DND-41 (cell line): ENCODE results near the gene SNRPA1.

Experiments used
- ATAC-seq: fragments of 200-7000 bp; cut with Tn5 transposase; 3 replicates; pipeline ENCODE4 v1.9.1; 2021; ENCODE audit warnings: low read depth; ENCODE audit not compliant: insufficient read depth
- DNase-seq: peaks from one replicate; pipeline ENCODE4 v3.0.0-alpha.2; 2020
- H2AFZ ChIP-seq: 2 replicates; pipeline ENCODE4 v1.6.0; 2012; ENCODE audit warnings: low read depth, low read length
- H3K27ac ChIP-seq: 2 replicates; pipeline ENCODE4 v1.5.1; 2012; ENCODE audit warnings: low read length, inconsistent platforms
- H3K27me3 ChIP-seq: fragments of 200-600 bp; sonication (generic); 2 replicates; pipeline ENCODE4 v1.6.0; 2012; ENCODE audit warnings: low read length, mild to moderate bottlenecking, inconsistent platforms; ENCODE audit not compliant: insufficient read depth, poor library complexity
- H3K36me3 ChIP-seq: 2 replicates; pipeline ENCODE4 v1.5.1; 2012; ENCODE audit warnings: low read length, inconsistent platforms; ENCODE audit not compliant: insufficient read depth
- H3K4me1 ChIP-seq: 2 replicates; pipeline ENCODE4 v1.5.1; 2012; ENCODE audit warnings: mild to moderate bottlenecking, low read length; ENCODE audit not compliant: insufficient read depth
- H3K4me2 ChIP-seq: 2 replicates; pipeline ENCODE4 v1.6.0; 2012; ENCODE audit warnings: mild to moderate bottlenecking, moderate library complexity, low read length, inconsistent platforms; ENCODE audit not compliant: insufficient read depth
- H3K4me3 ChIP-seq, 2 experiments: fragments of 200-600 bp in 1 of 2; shearing (Covaris generic) in 1 of 2; 2 replicates each; pipeline ENCODE4 v1.5.1; 2012 to 2016; ENCODE audit warnings: inconsistent platforms in 2 of 2, low read length in 2 of 2, mild to moderate bottlenecking in 2 of 2, low read depth in 1 of 2, moderate library complexity in 1 of 2
- H3K79me2 ChIP-seq: 2 replicates; pipeline ENCODE4 v1.6.0; 2012; ENCODE audit warnings: low read length, inconsistent platforms; ENCODE audit not compliant: insufficient read depth
- H3K9ac ChIP-seq: 2 replicates; pipeline ENCODE4 v1.6.0; 2012; ENCODE audit warnings: low read depth, mild to moderate bottlenecking, inconsistent platforms, low read length, moderate library complexity
- H3K9me3 ChIP-seq: 2 replicates; pipeline ENCODE4 v1.5.1; 2012; ENCODE audit warnings: low read length, moderate library complexity, mild to moderate bottlenecking, inconsistent platforms; ENCODE audit not compliant: insufficient read depth, severe bottlenecking
- H4K20me1 ChIP-seq: 2 replicates; pipeline ENCODE4 v1.6.0; 2012; ENCODE audit warnings: low read length; ENCODE audit not compliant: insufficient read depth
- CTCF ChIP-seq: IDR thresholded peaks from 2 replicates; pipeline ENCODE4 v1.5.1; 2012; ENCODE audit warnings: borderline replicate concordance, low read length, moderate library complexity, mild to moderate bottlenecking; ENCODE audit not compliant: poor library complexity, severe bottlenecking; ENCODE audit errors: extremely low read depth
- EZH2 ChIP-seq: IDR thresholded peaks from 3 replicates; pipeline ENCODE4 v1.6.1; 2012; ENCODE audit warnings: borderline replicate concordance, low read depth, mild to moderate bottlenecking, moderate library complexity, low read length, inconsistent platforms; ENCODE audit not compliant: severe bottlenecking

Gene SNRPA1

DNA sequence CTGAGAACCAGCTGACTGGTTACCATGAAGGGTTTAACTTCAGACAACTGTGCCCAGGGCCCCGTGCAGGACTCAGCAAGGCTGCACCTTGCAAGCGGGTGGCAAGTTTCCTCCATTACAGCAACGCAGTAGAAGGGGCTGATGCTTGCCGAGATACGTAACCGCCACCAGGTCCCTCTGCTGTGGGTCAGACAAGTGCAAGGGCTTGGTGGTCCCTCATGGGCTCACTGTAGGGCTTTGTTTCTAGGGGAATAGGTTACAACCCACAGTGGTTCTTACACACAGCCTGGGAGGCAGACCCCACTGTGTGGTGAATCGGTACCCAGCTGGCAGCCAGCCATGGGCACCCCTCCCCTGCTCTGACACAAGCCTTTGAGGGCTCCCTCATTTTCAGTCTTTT lies 15.5 kb upstream of the SNRPA1 start:
- Histone ChIP-seq H3K27me3 (no peaks in the 10 kb centered on the region), H3K79me2 (no peaks in the 10 kb centered on the region), H3K27ac (peak overlapping the region; percentile 84; the same call in 1 of the 2 replicates), H3K9ac (no peak overlapping the region), H3K9me3 (no peaks in the 10 kb centered on the region), H4K20me1 (no peaks in the 10 kb centered on the region), H2AFZ (no peak overlapping the region), H3K4me1 (peaks cover 45% of the 10 kb centered on the region), H3K36me3 (no peaks in the 10 kb centered on the region), H3K4me2 (no peak overlapping the region), H3K4me3 (no peak overlapping the region)
- ATAC-seq, result no peak
- no peak for DNase-seq
- TF ChIP-seq CTCF (no peak), EZH2 (no peak)

DNA sequence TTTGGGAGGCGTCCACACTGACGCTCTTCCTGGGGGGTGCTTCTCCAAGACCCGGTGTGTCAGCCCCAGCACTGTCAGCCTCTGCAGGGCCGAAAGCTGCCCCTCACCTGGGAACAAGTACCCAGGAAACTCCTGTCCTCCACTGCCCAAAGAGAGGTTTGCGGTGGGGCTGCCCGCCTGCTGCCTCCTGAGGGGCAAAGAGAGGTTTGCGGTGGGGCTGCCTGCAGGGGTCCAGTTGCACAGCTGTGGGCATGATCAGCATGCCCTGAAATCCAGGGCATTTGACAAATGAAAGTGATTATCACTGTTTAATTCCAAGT lies 15.1 kb upstream of the SNRPA1 start:
- Histone ChIP-seq H3K9me3 (no peaks in the 10 kb centered on the region), H3K9ac (no peak overlapping the region), H2AFZ (no peak overlapping the region), H3K4me3 (no peak overlapping the region), H3K36me3 (no peaks in the 10 kb centered on the region), H3K79me2 (no peaks in the 10 kb centered on the region), H3K4me2 (no peak overlapping the region), H4K20me1 (no peaks in the 10 kb centered on the region), H3K27me3 (no peaks in the 10 kb centered on the region), H3K4me1 (peaks cover 46% of the 10 kb centered on the region), H3K27ac (peak overlapping the region; percentile 84; the same call in 1 of the 2 replicates)
- ATAC-seq, result no peak
- DNase-seq, result no peak
- TF ChIP-seq CTCF (no peak), EZH2 (no peak)

DNA sequence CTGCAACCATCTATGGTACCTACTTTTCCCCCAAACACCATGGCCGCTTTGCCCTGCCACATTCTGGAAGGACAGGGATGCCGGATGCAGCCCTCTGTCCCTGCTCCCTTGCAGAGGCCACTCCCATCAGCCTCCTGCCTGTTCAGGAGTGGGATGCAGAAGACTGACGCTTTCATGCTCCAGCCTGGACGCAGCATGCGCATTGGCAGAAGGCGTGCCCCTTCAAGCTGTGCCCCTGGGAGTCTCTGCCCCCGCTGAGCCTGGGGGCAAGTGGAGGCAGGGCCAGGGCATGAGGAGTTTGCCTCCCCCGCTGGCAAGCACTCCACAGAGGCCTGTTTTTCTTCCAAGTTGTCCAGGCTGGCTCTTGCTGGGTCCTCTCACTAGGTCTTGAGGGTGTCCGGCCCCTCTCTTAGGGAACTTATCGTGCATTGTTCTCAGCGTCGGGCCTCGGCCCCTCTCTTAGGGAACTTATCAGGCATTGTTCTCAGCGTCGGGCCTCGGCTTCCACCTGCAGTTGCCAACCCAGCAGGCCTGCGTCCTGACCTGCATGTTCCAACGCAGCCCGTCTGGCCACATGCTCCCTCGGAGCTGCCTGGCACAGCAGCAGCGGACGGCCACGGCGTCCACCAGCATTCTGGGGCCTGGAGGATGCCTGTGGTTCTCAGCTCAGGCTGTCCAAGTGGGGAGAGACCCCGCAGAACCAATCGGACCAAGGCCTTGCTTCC lies 14.6 kb upstream of the SNRPA1 start:
- Histone ChIP-seq H3K4me1 (peaks cover 46% of the 10 kb centered on the region), H3K9me3 (no peaks in the 10 kb centered on the region), H3K27me3 (no peaks in the 10 kb centered on the region), H3K36me3 (no peaks in the 10 kb centered on the region), H3K9ac (no peak overlapping the region), H3K4me2 (no peak overlapping the region), H3K79me2 (no peaks in the 10 kb centered on the region), H3K4me3 (no peak overlapping the region), H3K27ac (peak overlapping the region; percentile 84), H2AFZ (no peak overlapping the region), H4K20me1 (no peaks in the 10 kb centered on the region)
- TF ChIP-seq CTCF (no peak), EZH2 (no peak)
- ATAC-seq (no peak), DNase-seq (no peak)
